RWPE1 (cell line): ENCODE results near the gene PITPNC1.
"Not testable (repeated sequence)": the region's sequence is repeated elsewhere in the genome, so short reads cannot be mapped to it uniquely, and the experiment has no call there.

ENCODE experiments used
- CTCF ChIA-PET: fragments of 350-600 bp; sonication (Branson Sonifier 250); formaldehyde crosslinking; extraction: SDS; loops from one replicate; lab custom pipeline; 2021; lab: Yijun Ruan, JAX
- POLR2A ChIA-PET: fragments of 400-600 bp; formaldehyde crosslinking; extraction: SDS; loops from one replicate; lab custom pipeline; 2020; ENCODE audit warnings: antibody characterized with exemption; ENCODE audit not compliant: low non-redundant PET; lab: Yijun Ruan, JAX
- DNase-seq: peaks from one replicate; pipeline ENCODE4 v3.0.0; 2012; ENCODE audit warnings: low spot score
- H3K27ac ChIP-seq: fragments of 450-650 bp; 2 replicates; pipeline ENCODE4 v1.5.1; 2017
- CTCF ChIP-seq: fragments of 450-650 bp; conservative IDR thresholded peaks from 2 replicates; pipeline ENCODE4 v1.5.1; 2017; ENCODE audit warnings: low read depth, mild to moderate bottlenecking

PITPNC1 gene

GRCh38 chr17:67647482-67647881, 270.4 kb downstream of the PITPNC1 start:
- H3K27ac ChIP-seq = no peak overlapping the region
- no peak for DNase-seq
- POLR2A ChIA-PET = no interaction called here
- CTCF ChIA-PET = interaction anchor here (0.5 to 0.7 kb wide), 2 partner anchors 21 to 41 kb away, joined by 3 to 6 read pairs; no protein-coding TSS in a partner anchor
- no peak for TF ChIP-seq CTCF

- CTCF ChIA-PET = interaction anchor here (0.6 to 0.7 kb wide), 2 partner anchors 20 to 457 kb away, joined by 3 read pairs; no protein-coding TSS in a partner anchor
- POLR2A ChIA-PET = no interaction called here
- DNase-seq = no peak
- H3K27ac ChIP-seq = no peak overlapping the region
- TF ChIP-seq CTCF = no peak
These were observed 271.2 kb downstream of the PITPNC1 start for GRCh38 chr17:67648032-67648905.

- DNase-seq, H3K27ac ChIP-seq, POLR2A ChIA-PET: not testable (repeated sequence)
- CTCF ChIA-PET = interaction anchor here (0.6 kb wide), 1 partner anchor 457 kb away, joined by 3 read pairs; no protein-coding TSS in a partner anchor
These were observed 271.8 kb downstream of the PITPNC1 start for GRCh38 chr17:67648906-67649295.

- H3K27ac ChIP-seq = no peak overlapping the region
- TF ChIP-seq CTCF = no peak
- CTCF ChIA-PET = no interaction called here
- no peak for DNase-seq
- POLR2A ChIA-PET = no interaction called here
These were observed 272.8 kb downstream of the PITPNC1 start for GRCh38 chr17:67649891-67650290.

- POLR2A ChIA-PET, H3K27ac ChIP-seq, DNase-seq, CTCF ChIA-PET: not testable (repeated sequence)
These were observed 274.1 kb downstream of the PITPNC1 start for GRCh38 chr17:67651218-67651579.

- H3K27ac ChIP-seq = no peak overlapping the region
- TF ChIP-seq CTCF = no peak
- DNase-seq = no peak
- ChIA-PET POLR2A (interaction anchor here (0.5 kb wide), 1 partner anchor 151 kb away, joined by 6 read pairs; no protein-coding TSS in a partner anchor), CTCF (interaction anchor here (0.7 kb wide), 1 partner anchor 516 kb away, joined by 5 read pairs; no protein-coding TSS in a partner anchor)
These were observed 275.4 kb downstream of the PITPNC1 start for GRCh38 chr17:67652433-67652832.

- ChIA-PET POLR2A (no interaction called here), CTCF (interaction anchor here (0.6 kb wide), 1 partner anchor 258 kb away, joined by 4 read pairs; no protein-coding TSS in a partner anchor)
- no peak overlapping the region for H3K27ac ChIP-seq
- no peak for DNase-seq
- no peak for TF ChIP-seq CTCF
These were observed 278.5 kb downstream of the PITPNC1 start for GRCh38 chr17:67655478-67656148.
